ENCODE measurements around the gene HOXA9.

Gene HOXA9

DNA sequence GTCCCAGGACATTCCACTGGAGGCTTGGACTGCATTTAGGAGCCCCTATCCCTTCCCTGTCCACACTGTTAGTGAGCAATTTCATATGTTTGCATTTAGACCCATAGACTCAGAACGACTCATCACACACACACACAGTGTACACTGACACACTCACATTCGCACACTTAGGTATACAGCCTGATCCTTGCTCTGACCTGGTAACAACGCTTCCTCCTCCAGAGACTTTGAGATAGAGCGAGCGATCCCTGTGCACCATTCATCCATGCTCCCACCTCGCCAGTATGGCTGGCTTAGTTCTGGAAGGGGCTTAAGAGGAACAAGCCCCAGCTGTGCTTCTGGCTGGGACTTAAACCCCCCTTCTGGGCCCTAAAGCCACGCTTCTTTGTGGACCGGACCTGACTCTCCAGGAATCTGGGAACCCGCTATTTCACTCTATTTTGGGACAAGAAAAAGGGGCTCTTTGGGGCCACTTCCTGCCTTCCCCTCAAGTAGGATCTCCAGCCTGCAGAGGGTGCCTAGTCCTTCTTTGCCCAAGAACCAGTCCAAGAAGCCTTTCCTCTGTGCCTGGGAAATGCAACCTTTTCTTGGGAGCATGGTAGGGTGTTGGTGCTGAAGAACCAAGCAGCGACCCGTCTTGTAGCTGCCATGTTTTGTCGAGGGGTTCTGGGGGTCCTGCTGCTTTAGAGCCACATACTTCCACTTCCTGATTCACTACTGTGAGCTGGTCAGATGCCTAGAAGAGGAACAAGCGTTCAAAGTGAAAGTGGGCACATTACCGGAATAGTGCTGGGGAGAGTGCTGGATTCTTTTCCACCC is 35.6 kb upstream of the HOXA9 start:
- DNase-seq = no peak

DNA sequence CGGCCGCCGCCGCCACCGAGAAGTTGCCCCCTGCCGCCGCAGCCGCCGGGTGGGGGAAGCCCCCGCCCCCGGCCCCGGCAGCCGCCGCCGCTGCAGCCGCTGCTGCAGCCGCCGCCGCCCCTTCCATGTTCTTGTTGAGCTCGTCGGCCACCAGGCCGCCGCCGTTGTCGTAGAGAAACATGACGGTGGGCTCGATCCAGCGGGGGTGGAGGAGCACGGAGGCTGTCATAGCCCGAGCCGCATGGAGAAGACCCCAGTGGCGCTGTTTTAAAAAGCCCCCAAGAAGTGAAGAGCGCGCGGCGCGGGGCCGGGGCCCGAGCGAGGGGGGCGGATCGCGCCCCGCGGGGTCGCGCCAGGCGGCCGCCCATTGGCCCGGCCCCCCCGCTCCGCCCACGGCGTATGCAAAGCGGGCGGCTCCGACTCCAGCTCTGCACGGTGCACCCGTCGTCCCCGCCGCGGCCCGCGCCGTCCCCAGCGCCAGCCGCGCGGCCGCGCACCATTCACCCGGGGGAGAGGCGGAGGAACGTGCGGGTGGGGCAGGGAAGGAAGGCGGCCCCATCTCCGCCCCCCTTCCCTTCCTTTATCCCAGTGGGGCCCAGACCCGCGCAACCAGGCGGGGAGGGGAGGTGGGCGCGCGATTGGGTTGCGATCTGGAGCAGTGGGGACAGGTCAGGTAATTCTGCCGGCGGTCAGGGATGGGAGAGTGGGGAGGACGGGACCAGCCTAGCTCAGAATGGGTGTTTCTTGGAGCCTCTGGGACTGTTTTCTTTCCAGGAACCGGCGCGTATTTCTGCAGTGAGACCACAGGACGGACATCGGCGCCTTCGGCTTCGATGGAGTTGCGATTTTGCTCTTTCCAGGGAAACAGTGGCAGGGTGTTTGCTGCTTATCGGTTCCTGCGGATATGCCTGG is 34.8 kb upstream of the HOXA9 start, which contains the start of gene HOXA13:
TSS of gene HOXA13 (minus strand) at position 243 of the 912 bp plus-strand sequence. CDS start at position 229, 14 bp downstream.
- DNase-seq = no peak

DNA sequence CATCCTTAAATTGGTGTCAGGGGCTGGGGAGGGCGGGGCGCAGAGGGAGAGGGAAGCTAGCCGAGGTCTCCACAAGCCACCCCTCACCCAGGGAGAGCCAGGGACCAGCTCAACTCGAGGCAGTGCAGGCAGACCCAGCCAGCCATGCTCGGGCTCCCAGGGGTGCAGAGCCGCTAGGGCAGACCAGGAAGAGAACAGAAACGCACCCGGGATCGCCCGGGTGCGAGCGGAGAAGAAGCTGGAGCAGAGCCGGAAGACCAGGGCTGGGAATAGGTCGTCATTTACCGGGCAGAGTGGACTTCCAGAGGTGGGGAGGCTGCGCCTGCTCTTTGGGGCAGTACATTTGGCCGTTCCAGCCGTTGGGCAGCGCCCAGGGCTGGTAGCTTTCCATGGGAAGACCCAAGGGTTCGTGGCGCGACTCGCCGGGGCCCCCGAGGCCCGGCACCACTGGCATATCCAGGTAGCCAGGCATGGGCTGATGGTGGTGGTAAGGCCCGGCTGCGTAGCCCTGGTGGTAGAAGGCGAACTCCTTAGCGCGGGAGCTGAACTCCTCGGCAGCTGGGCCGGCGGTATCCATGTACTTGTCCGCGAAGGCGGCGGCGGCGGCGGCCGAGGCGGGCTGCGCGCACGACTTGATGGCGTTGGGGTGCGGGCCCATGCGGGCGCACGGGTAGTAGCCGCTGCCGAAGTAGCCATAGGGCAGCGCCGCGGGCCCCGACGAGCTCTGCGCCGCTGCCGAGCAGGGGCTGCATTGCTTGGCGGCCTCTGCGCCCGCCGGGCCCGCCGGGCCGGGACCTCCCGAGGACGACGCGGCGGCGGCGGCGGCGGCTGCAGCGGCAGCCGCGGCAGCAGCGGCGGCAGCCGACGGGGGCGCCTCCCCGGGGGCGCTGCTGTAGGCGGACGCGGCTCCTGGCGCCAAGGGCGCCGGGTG is 33.8 kb upstream of the HOXA9 start:
- no peak for DNase-seq

DNA sequence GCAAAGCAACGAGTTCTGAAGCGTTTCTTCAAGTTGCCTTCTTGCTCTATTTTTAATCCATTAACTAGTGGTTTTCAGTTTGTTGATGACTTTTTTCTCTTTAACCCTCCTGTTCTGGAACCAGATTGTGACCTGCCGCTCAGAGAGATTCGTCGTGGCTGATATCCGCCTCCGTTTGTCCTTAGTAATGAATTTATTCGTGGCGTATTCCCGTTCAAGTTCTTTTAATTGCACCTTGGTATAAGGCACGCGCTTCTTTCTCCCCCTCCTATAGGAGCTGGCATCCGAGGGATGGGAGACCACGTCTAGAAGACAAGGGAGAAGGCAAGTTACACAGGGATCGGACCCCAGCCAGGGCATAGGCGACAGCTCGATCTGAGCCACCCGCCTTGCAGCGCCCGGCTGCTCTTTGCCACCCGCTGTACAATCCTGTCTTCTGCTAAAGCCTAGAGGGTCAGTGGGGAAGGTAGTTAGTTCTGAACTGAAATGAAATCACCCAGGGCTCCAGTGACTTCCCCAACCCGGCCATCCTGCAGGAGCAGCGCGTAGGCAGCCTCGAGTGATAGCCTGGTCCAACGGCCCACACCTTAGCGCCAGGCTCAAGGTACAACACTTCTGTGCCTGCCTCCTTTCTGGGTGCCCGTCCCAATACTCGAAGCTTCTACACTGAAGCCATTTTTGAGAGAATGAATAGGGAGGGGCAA is 33.0 kb upstream of the HOXA9 start:
- no peak for DNase-seq

DNA sequence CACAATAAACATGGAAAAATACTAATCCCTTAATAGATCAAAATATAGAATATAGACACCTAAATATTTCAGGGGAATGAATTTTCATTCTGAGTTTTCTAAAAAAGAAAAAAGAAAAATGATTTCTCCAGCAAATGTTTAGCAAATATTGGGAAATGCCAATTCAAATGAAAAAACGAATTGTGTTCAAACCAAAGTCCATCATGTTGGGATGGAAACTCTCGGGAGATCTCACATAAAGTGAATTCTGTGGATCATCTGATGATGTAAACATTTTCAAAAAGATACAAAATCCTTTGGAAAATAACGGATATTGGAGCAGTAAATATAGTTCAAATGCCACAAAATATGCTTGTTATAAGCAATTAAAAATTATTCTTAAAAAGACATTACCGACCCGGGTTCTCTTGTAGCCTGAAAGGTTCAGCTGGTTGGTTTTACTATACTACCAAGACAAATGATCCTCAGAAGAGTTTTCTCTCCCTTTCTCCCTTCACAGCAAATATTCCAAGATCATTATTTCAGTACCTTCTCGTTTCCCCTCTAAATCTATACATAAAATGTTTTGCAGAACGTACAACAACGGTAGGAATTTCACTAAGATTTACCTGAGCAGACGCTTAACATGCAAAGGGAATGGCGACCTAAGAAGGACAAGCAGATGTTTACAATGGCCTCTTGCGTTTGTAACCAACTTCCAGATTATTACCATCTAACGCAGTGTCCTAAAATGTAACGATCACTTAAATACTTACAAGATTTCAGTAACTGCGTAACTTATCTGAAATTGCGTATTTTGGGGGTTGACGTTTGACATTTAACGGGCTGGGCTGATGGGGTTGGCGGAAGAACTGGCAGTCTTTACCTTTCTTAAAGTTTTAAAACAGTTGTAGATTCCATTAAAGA is 32.1 kb upstream of the HOXA9 start:
- DNase-seq = no peak

DNA sequence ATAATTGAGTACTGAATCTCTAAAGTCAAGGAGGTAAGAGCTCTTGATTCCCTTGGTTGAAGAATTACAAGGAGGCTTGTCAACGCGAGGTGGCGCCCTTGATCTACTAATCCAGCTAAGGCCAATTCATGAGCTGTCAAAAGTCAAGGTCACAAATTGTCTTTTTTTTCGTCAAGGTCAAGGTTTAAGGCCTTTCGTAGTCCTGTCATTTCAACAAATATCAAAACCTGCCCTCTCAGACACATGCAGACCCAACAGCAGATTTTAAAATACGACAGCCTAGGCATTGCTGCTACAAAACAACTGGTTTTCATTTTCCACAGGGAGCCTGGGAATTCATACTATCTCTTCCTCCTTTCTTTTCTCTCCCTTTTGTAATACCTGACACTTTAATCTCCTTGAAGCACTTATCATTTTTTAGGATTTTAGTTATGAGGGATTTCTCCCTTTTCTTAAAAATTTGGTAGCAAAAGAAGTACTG is 31.0 kb upstream of the HOXA9 start:
- peak; percentile 67 for DNase-seq

DNA sequence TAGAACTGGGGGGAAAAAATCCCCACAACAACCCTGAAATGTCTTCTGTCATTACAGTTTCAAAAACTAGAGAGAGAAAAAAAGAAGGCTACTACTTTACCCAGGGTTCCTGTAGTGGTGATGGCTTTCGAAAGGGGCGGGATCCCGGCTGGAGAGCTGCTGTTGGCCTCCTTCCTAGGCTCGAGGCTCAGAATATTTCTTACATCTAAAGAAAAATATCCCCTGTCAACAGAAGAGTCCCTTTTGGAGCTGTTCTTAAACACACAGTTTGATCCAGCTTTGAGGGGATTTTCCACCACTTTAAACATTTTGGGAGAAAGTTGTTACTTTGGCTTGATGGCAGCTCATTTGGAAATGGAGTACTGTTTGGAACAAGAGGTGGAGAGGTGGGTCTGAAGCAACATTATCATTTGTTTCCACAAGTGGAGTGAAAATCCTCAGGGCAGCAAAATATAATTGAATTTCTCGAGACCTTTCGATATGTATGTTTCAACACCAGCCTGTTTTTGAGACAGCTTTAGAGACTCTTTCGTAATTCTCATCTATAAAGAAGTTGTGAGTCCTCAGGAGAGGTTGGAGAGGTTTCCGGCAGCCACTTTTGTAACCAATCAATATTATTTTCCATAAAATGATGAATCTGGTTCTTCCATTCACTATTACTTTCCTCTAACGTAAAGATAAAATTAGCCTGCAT is 29.5 kb upstream of the HOXA9 start:
- DNase-seq = no peak

DNA sequence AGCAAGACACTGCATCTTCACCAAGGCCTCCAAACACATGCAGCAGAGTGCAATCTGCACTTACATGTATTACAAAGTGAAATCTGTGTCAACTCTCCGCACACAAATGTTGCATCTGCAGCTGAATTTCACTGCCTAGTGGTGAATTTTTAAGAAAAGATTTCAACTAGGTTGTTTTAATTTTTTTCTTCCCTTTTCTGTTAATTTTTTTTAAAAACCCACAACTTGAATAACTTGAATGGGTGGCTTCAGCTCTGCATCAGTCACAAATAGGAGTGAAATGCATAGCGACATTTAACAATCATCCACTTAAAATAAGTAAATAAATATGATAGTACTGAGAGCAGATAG is 28.6 kb upstream of the HOXA9 start:
- DNase-seq = no peak

DNA sequence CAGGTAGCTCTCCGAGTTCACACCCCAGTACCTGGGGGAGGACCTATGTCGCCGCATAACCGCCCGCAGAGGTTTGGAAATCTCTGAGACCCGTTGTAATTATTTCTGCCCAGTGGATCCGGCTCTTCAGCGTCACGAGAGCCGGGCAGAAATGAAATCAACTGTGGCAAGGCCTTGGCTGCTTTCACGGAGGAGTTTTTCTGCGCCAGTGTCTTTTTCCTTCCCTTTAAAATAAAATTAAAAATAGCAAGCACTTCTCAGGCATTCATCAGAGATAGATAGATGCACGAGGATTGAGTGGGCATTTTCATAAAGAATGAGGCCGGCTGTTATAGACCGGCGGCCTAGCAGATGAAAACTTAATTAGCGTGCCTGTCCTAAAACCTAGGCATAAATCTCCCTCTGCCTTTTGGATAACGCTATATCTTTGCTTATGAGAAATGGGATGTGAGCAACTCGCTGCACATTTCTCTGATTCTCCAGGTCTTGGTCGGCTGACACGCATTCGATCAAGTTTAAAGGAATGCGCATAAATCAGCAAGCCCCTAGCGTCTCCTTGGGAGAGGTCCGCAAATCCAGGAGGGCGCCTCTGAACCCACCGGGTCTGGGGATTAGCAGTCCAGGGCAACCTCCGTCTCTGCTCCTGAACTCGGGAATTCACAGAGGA is 28.1 kb upstream of the HOXA9 start:
- no peak for DNase-seq

DNA sequence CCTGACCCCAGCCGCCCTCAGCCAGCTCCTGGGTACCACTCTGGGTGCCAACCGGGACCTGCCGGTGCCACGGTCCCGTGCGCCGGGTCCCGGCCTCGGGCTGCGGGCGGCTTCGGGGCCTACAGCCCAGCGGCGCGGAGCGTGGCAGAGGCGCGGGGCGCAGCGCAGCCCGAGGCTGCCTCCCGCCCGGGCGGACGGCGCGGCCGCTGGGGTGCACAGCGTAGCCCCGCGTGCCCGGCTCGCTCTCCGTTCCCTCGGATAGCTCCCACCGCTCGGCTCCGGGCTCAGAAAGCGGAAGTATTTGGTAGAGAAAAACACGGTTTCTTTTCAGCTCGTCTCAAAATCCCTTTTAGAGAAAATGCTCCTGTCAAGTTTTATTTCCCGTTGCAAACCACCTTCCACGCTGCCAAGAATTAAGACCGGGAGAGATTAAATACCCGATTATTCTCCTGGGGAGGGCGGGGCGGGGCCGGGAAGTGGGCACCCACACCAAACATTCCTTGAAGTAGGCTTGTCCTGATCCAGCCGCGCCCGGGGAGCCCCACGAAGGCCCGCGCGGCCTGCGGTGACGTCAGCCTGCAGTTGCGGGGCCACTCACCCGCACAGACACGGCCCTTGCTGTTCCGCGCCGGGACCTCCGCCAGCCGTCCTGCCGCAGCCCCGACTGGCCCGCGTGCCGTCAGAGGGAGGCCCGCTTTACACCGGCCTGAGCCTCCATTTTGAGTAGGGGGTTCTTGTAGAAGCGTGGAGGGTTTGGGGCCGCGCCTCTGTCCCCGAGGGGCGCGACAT is 27.4 kb upstream of the HOXA9 start:
- no peak for DNase-seq

DNA sequence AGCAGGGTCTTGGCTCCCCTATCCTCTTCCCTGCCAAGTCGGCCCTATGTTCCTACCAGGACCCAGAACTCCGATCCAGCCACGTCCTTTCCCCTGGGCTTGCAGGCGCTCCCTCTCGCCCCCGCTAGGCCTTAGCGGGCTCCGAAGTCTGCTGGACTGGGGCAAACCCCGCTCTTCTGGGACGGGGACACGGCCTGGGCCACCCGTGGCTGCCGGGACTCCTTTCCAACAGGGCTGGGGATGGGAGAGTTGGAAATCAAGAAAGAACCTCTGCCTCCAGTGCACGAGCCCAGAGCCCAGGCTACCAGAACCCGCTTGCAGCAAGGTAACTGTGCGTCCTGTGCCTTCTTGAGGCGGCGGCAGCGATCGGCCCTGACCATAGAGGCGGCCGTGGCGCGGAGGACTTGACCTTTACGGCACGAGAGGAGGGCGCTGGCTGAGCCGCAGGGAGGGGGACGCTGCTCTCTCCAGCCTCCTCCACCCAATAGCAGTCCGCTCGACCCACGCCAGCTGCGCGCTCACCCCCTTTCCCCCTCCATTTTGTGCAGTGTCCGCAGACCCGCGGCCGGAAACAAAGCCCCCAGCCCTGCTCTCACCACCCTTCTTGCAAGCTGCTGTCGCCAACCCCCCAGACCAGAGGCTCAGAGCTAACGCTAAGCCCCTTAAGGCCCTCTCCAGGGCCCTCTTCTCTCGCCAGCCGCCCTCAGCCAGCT is 26.7 kb upstream of the HOXA9 start:
- no peak for DNase-seq

DNA sequence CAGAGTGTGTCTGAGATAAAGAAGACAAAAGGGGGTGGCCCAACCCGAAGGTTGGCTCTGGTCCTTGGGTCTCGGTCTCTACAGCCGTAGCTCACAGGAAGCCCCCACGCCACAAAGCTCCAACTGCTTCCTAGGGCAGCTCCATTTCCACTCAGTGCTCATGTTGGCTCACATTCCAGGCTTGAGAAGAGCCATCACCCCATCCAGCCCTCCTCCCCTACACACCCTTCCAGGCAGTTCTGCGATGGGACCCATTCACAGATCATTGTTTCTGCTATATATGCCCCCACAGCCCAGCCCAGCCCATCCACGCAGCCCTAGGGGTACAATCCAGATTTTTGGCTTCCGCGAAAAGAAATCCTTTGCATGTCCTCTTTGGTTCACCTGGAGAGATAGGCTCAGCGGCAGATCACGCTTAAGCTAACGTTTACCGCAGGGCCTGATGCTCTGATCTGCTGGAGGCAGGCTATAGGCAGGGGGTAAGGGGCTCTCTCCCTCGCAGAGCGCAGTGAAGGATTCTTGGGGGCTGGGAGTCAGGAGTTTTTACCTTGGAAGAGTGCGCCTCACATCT is 25.9 kb upstream of the HOXA9 start:
- no peak for DNase-seq

DNA sequence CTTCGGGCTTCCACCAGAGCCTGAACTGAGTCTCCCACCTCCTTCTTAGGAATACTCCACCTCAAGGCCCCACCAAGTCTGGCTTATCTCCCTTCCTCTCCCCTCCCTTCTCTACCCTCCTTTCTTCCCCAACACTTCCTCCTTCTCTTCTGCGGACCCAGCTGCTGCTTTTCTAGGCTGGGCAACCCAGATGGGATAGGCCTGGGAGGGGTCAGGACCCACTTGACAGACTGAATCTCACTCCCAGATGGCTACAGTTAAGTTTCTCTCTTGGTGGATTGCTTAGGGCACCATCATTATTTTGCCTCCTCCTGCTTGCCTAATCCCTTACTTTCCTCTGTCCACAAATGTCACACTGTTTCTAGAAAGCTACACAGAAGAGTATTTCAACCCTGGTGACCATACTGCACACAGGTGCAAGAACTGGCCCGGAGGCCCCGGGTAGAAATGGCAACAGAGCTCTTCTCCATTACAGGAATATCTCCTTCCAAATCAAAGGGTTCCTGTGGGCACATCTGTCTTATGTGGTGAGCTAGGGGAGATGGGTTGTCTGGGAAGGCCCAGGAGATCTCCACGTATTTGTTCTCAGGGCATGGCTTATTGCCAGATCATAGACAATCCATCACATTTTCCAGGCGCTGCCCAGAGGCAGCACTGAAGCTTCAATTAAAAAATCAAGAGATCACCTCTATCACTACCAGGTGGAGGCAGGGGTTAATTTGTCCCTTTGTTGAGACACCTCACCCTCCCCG is 24.8 kb upstream of the HOXA9 start:
- no peak for DNase-seq

DNA sequence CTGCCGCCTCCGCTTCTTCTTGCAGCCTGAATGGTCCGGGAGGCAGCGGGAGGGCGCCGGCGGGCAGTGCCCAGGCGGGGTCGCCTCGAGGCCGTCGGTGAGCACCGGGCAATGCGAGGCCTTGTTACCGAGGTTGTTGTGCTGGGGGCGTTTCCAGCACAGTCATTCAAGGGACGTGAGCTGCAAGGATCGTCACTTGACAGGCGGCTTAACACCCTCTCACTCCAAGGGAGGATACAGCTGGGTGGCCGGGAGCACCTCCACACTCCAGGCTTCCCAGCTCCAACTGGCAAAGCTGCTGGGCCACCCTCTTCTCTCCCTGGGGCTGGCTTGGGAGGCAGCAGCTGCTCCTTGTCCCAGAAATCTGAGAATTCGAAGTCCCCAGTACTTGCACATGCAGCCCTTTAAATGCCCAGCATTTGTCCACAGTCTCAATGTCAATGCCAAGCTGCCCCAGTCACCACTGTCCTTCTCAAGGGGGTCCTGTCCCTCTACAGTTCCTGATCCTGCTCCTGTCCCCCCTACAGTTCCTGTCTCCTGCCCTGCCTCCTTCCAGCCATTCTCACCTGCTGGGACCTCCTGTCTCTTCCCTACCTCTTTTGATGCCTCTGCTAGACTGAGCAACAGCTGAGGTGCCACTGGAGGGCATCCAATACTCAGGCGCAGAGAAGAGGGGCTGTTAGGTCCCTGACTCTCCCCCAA is 24.1 kb upstream of the HOXA9 start:
- DNase-seq = no peak

DNA sequence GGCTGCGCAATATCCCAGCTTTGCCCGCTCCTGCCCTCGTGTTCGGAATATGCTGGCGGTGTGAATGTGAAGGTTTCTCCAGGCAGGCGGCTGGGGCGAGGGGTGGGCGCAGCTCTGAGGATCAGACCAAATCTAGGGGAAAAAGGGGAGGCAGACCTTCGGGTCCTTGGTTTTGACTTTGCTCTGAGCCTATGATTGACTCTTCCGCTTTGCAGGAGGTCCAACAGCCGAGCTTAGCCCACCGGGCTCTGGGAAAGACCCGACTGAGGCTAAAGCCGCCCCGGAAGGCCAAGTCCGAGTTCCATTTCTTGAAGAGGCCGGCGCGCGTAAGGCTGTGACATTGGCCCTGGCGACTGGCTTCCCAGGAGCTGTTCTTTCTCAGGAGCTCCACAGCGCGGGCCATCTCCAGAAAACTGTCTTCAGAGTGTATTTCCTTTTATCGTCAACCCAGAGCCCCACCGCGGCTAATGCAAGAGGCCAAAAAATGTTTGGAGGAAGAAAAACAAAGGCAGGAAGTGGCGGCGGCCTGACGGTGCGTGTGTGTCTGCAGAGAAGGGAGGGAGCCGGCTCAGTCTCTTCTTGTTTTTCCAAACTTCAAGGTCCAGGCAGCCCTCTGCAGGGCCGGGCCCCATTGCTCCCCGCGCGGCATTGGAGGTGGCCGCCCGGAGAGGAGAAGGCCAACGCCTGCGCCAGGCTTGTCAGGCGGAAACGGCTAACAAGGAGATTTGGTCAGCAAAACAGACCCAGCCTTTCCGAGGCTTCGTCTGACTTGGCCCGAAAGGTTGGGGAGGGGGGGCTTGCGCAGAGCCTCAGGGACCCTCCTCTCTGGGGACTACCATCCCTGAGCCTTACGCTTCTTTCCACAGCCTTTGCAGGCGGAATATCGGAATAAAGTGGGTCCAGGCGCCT is 23.3 kb upstream of the HOXA9 start:
- DNase-seq = no peak

Measured in NCI-H2227 treated with DMSO at 0.1 percent for 48 hours (cell line).